OCI-LY1 (cell line): Measurements from ENCODE around the gene MYADML2.

Source experiments
- CTCF ChIP-seq: fragments of 200-600 bp; sonication (generic), shearing (Covaris generic); IDR thresholded peaks from 2 replicates; pipeline ENCODE4 v1.5.1; 2017; ENCODE audit warnings: mild to moderate bottlenecking, antibody characterized with exemption, low read length, moderate library complexity, mixed read lengths
- EZH2 ChIP-seq: fragments of 200-600 bp; sonication (generic), shearing (Covaris generic); IDR thresholded peaks from 2 replicates; pipeline ENCODE4 v1.8.0; 2017; ENCODE audit warnings: borderline replicate concordance, mixed run types, mild to moderate bottlenecking, antibody characterized with exemption, low read length, moderate library complexity, mixed read lengths

GRCh38 chr17:81984773-81985410, 37.9 kb upstream of the MYADML2 start:
- TF ChIP-seq CTCF (no peak), EZH2 (no peak)
